ENCODE data around the gene APLNR.

The APLNR gene

DNA sequence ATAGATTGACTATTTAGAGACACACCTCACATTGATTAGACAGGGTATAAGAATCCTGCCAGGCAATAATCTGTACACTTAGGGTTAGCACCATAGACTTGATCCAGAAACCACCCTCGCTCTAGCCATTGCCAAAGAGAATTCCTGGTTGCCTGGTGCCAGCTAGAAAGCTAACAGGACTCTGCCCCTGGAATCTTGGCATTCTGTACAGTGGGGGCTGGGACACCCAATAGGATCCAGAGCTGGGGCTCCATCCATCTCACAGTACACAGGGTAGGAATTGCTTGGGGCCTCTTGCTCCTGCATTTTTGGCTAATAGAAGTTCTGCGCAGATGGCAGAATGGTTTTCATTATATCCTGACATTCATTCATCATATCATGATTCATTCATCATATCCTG, 3.0 kb upstream of the APLNR start:
- Histone ChIP-seq H3K36me3 (replicated peaks; ENCODE audit: low read depth, low read length) (no peaks in the 10 kb centered on the region), H4K20me1 (ENCODE audit: insufficient read depth, low read length) (no peaks in the 10 kb centered on the region), H3K79me2 (ENCODE audit: low read length) (no peaks in the 10 kb centered on the region), H3K4me3 (ENCODE audit: low read length) (no peak overlapping the region), H2AFZ (ENCODE audit: low read depth, low read length) (no peak overlapping the region), H3K9ac (ENCODE audit: low read length) (no peak overlapping the region), H3K27me3 (ENCODE audit: low read depth, low read length) (peaks cover 30% of the 10 kb centered on the region), H3K4me1 (ENCODE audit: low read length) (no peaks in the 10 kb centered on the region), H3K27ac (ENCODE audit: low read length) (no peak overlapping the region), H3K4me2 (ENCODE audit: low read length) (no peak overlapping the region), H3K9me3 (ENCODE audit: insufficient read depth, low read length) (no peaks in the 10 kb centered on the region)
- TF ChIP-seq EZH2phosphoT487 (IDR thresholded peaks at IDR 0.05; ENCODE audit: low read depth) = no peak
- TF ChIP-seq, protein P1, sequence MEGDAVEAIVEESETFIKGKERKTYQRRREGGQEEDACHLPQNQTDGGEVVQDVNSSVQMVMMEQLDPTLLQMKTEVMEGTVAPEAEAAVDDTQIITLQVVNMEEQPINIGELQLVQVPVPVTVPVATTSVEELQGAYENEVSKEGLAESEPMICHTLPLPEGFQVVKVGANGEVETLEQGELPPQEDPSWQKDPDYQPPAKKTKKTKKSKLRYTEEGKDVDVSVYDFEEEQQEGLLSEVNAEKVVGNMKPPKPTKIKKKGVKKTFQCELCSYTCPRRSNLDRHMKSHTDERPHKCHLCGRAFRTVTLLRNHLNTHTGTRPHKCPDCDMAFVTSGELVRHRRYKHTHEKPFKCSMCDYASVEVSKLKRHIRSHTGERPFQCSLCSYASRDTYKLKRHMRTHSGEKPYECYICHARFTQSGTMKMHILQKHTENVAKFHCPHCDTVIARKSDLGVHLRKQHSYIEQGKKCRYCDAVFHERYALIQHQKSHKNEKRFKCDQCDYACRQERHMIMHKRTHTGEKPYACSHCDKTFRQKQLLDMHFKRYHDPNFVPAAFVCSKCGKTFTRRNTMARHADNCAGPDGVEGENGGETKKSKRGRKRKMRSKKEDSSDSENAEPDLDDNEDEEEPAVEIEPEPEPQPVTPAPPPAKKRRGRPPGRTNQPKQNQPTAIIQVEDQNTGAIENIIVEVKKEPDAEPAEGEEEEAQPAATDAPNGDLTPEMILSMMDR (IDR thresholded peaks at IDR 0.05; ENCODE audit: low read depth, low read length) = no peak

GRCh38 chr11:57239348-57239747, 2.3 kb upstream of the APLNR start:
- Histone ChIP-seq H4K20me1 (ENCODE audit: insufficient read depth, low read length) (no peaks in the 10 kb centered on the region), H2AFZ (ENCODE audit: low read depth, low read length) (no peak overlapping the region), H3K27me3 (ENCODE audit: low read depth, low read length) (peaks cover 37% of the 10 kb centered on the region), H3K9me3 (ENCODE audit: insufficient read depth, low read length) (no peaks in the 10 kb centered on the region), H3K4me2 (ENCODE audit: low read length) (no peak overlapping the region), H3K9ac (ENCODE audit: low read length) (no peak overlapping the region), H3K4me1 (ENCODE audit: low read length) (no peaks in the 10 kb centered on the region), H3K27ac (ENCODE audit: low read length) (no peak overlapping the region), H3K36me3 (replicated peaks; ENCODE audit: low read depth, low read length) (no peaks in the 10 kb centered on the region), H3K4me3 (ENCODE audit: low read length) (no peak overlapping the region), H3K79me2 (ENCODE audit: low read length) (no peaks in the 10 kb centered on the region)
- no peak for TF ChIP-seq EZH2phosphoT487 (IDR thresholded peaks at IDR 0.05; ENCODE audit: low read depth)
- TF ChIP-seq, protein P1 (IDR thresholded peaks at IDR 0.05; ENCODE audit: low read depth, low read length) = no peak

DNA sequence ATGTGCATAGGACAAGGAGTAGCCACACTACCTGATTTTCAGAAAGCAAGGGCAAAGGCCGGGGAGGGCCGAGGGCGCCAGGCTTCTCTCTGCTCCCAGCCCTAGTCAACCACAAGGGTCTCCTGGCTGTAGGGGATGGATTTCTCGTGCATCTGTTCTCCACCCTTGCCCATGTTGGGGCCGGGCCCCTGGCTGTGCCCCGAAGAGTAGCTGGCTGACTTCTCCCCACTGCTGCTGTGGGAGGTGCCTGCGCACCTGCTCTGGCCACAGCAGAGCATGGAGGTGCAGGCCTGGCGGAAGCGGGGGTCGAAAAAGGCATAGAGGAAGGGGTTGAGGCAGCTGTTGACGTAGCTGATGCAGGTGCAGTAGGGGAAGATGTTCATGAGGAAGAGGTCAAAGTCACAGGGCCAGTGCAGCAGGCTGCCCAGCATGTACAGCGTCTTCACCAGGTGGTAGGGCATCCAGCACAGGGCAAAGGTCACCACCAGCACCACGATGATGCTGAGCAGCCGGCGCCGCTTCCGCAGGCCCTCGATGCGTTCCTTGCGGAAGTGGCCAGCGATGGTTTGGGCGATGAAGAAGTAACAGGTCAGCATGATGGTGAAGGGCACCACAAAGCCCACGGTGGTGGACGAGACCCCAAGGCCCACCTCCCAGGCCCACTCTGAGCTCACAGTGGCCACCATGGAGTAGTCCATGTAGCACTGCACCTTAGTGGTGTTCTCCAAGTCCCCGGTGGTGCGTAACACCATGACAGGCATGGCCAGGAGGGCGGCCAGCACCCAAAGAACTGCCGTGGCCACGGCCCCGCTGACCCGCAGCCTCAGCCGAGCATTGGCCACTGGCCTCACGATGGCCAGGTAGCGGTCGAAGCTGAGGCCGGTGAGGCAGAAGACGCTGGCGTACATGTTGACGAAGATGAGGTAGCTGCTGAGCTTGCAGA, 1.0 kb downstream of the APLNR start:
- no peaks in the 10 kb centered on the region for H3K79me2 ChIP-seq (ENCODE audit: low read length)
- H3K9ac ChIP-seq (ENCODE audit: low read length) = no peak overlapping the region
- H3K36me3 ChIP-seq (replicated peaks; ENCODE audit: low read depth, low read length) = no peaks in the 10 kb centered on the region
- H3K4me3 ChIP-seq (ENCODE audit: low read length) = no peak overlapping the region
- no peak overlapping the region for H2AFZ ChIP-seq (ENCODE audit: low read depth, low read length)
- no peaks in the 10 kb centered on the region for H3K9me3 ChIP-seq (ENCODE audit: insufficient read depth, low read length)
- no peak overlapping the region for H3K27ac ChIP-seq (ENCODE audit: low read length)
- no peak overlapping the region for H3K4me2 ChIP-seq (ENCODE audit: low read length)
- no peaks in the 10 kb centered on the region for H4K20me1 ChIP-seq (ENCODE audit: insufficient read depth, low read length)
- peaks cover 70% of the 10 kb centered on the region for H3K27me3 ChIP-seq (ENCODE audit: low read depth, low read length)
- H3K4me1 ChIP-seq (ENCODE audit: low read length) = no peaks in the 10 kb centered on the region
- TF ChIP-seq, protein P1 (IDR thresholded peaks at IDR 0.05; ENCODE audit: low read depth, low read length) = no peak
- TF ChIP-seq EZH2phosphoT487 (IDR thresholded peaks at IDR 0.05; ENCODE audit: low read depth) = no peak

GRCh38 chr11:57233702-57234101, 3.3 kb downstream of the APLNR start:
- Histone ChIP-seq H3K36me3 (replicated peaks; ENCODE audit: low read depth, low read length) (no peaks in the 10 kb centered on the region), H3K4me1 (ENCODE audit: low read length) (no peaks in the 10 kb centered on the region), H3K27me3 (ENCODE audit: low read depth, low read length) (peaks cover 85% of the 10 kb centered on the region), H3K4me3 (ENCODE audit: low read length) (no peak overlapping the region), H3K79me2 (ENCODE audit: low read length) (no peaks in the 10 kb centered on the region), H3K4me2 (ENCODE audit: low read length) (no peak overlapping the region), H2AFZ (ENCODE audit: low read depth, low read length) (no peak overlapping the region), H3K27ac (ENCODE audit: low read length) (no peak overlapping the region), H3K9ac (ENCODE audit: low read length) (no peak overlapping the region), H4K20me1 (ENCODE audit: insufficient read depth, low read length) (no peaks in the 10 kb centered on the region), H3K9me3 (ENCODE audit: insufficient read depth, low read length) (no peaks in the 10 kb centered on the region)
- no peak for TF ChIP-seq EZH2phosphoT487 (IDR thresholded peaks at IDR 0.05; ENCODE audit: low read depth)
- TF ChIP-seq, protein P1 (IDR thresholded peaks at IDR 0.05; ENCODE audit: low read depth, low read length) = no peak

All from OCI-LY3 (cell line).